ENCODE data around the gene CAMK4. TPM values are rescaled to one million over a fixed set of nuclear protein-coding genes. Genes with fewer than 3 reads are reported as not detected.
A peak's percentile ranks its signal among the peaks of the same experiment; 100 is the strongest.

Gene CAMK4
- total RNA-seq, 1 donor from 2014 or later: 2.7 TPM

- no peak overlapping the region for H3K27ac ChIP-seq
- H3K4me1 ChIP-seq: peaks cover 16% of the 10 kb centered on the region
- intact Hi-C loops (cut with DNase I): no loop called here
- no peak for DNase-seq
- no peak for ATAC-seq
- H3K36me3 ChIP-seq: no peaks in the 10 kb centered on the region
- peak overlapping the region; percentile 63 for H3K4me3 ChIP-seq
- peaks cover 22% of the 10 kb centered on the region for H3K27me3 ChIP-seq (ENCODE audit: low read depth)
- no peak for TF ChIP-seq CTCF (IDR thresholded peaks at IDR 0.05)
- no peaks in the 10 kb centered on the region for H3K9me3 ChIP-seq
Measured at GRCh38 chr5:111225926-111226325, 1.7 kb downstream of the CAMK4 start.

GRCh38 chr5:111226556-111226955 is 2.4 kb downstream of the CAMK4 start:
- H3K27me3 ChIP-seq (ENCODE audit: low read depth): peaks cover 22% of the 10 kb centered on the region
- H3K36me3 ChIP-seq: no peaks in the 10 kb centered on the region
- H3K4me1 ChIP-seq: peaks cover 16% of the 10 kb centered on the region
- H3K9me3 ChIP-seq: no peaks in the 10 kb centered on the region
- ATAC-seq (no peak), DNase-seq (no peak)
- no peak for TF ChIP-seq CTCF (IDR thresholded peaks at IDR 0.05)
- no peak overlapping the region for H3K4me3 ChIP-seq
- H3K27ac ChIP-seq: no peak overlapping the region
- intact Hi-C loops (cut with DNase I): no loop called here

GRCh38 chr5:111227226-111227782 is 3.1 kb downstream of the CAMK4 start:
- DNase-seq (no peak), ATAC-seq (no peak)
- H3K4me1 ChIP-seq: peaks cover 16% of the 10 kb centered on the region
- H3K4me3 ChIP-seq: no peak overlapping the region
- no peak overlapping the region for H3K27ac ChIP-seq
- H3K27me3 ChIP-seq (ENCODE audit: low read depth): peaks cover 22% of the 10 kb centered on the region
- no peak for TF ChIP-seq CTCF (IDR thresholded peaks at IDR 0.05)
- H3K9me3 ChIP-seq: no peaks in the 10 kb centered on the region
- intact Hi-C loops (cut with DNase I): no loop called here
- H3K36me3 ChIP-seq: no peaks in the 10 kb centered on the region

- no peak overlapping the region for H3K4me3 ChIP-seq
- intact Hi-C loops (cut with DNase I): no loop called here
- no peak overlapping the region for H3K27ac ChIP-seq
- H3K4me1 ChIP-seq: peaks cover 16% of the 10 kb centered on the region
- peaks cover 22% of the 10 kb centered on the region for H3K27me3 ChIP-seq (ENCODE audit: low read depth)
- no peaks in the 10 kb centered on the region for H3K9me3 ChIP-seq
- TF ChIP-seq CTCF (IDR thresholded peaks at IDR 0.05): no peak
- DNase-seq: no peak
- no peak for ATAC-seq
- H3K36me3 ChIP-seq: no peaks in the 10 kb centered on the region
Measured at GRCh38 chr5:111227801-111228200, 3.6 kb downstream of the CAMK4 start.

GRCh38 chr5:111228520-111229220 is 4.5 kb downstream of the CAMK4 start:
- H3K36me3 ChIP-seq: no peaks in the 10 kb centered on the region
- no peak for TF ChIP-seq CTCF (IDR thresholded peaks at IDR 0.05)
- H3K4me3 ChIP-seq: no peak overlapping the region
- H3K4me1 ChIP-seq: peaks cover 12% of the 10 kb centered on the region
- ATAC-seq: no peak
- intact Hi-C loops (cut with DNase I): no loop called here
- DNase-seq: no peak
- no peaks in the 10 kb centered on the region for H3K9me3 ChIP-seq
- H3K27me3 ChIP-seq (ENCODE audit: low read depth): peaks cover 22% of the 10 kb centered on the region
- H3K27ac ChIP-seq: no peak overlapping the region

Data from lower lobe of right lung (tissue), 2 donors.